HCT116 (cell line): ENCODE measurements around the gene RGN. TPM values are rescaled to one million over a fixed set of nuclear protein-coding genes. Genes with fewer than 3 reads are reported as not detected.
"Not testable (repeated sequence)": the region's sequence is repeated elsewhere in the genome, so short reads cannot be mapped to it uniquely, and the experiment has no call there.

Experiments used
- ATAC-seq: fragments of 200-7000 bp; cut with Tn5 transposase; 2 replicates; pipeline ENCODE4 v1.9.1; 2020; ENCODE audit warnings: mild to moderate bottlenecking, moderate library complexity
- BruUV-seq: library from RNA; stranded (reverse); fragments of 400-500 nt; replicated peaks from 2 replicates; lab custom pipeline; 2021; lab: Mats Ljungman, UMichigan
- CTCF ChIA-PET: fragments of 300-600 bp; sonication (Branson Sonifier 250); formaldehyde crosslinking; loops from one replicate; lab custom pipeline; 2021; ENCODE audit warnings: antibody characterized with exemption; lab: Charles Lee
- POLR2A ChIA-PET: fragments of 300-600, 350-600 bp; sonication (Branson Sonifier 250); formaldehyde crosslinking; loops from one replicate; lab custom pipeline; 2021; ENCODE audit warnings: antibody characterized with exemption; lab: Charles Lee
- RAD21 ChIA-PET, 2 experiments: fragments of 300-600 bp; sonication (Branson Sonifier 250); formaldehyde crosslinking; loops; one replicate each; lab custom pipeline; 2023; ENCODE audit warnings: low total read pairs in 2 of 2; ENCODE audit not compliant: uncharacterized antibody in 2 of 2, unreplicated experiment in 2 of 2, low non-redundant PET in 1 of 2; lab: Charles Lee
- DNase-seq: peaks from one replicate; pipeline ENCODE4 v3.0.0-alpha.2; 2010; ENCODE audit warnings: low read depth, low spot score
- H2AFZ ChIP-seq: fragments of 200-600 bp; shearing (Covaris generic), sonication (generic); 2 replicates; pipeline ENCODE4 v1.6.1; 2017; ENCODE audit warnings: low read depth, mixed run types, mixed read lengths, antibody characterized with exemption, low read length; ENCODE audit not compliant: poor library complexity, severe bottlenecking
- H3K27ac ChIP-seq: 2 replicates; pipeline ENCODE4 v1.5.1; 2012; ENCODE audit warnings: low read depth, low read length
- H3K27me3 ChIP-seq: fragments of 200-600 bp; sonication (generic); 2 replicates; pipeline ENCODE4 v1.6.1; 2016; ENCODE audit warnings: mixed run types, low read length, mixed read lengths; ENCODE audit not compliant: insufficient read depth
- H3K36me3 ChIP-seq, 2 experiments: fragments of 200-500 bp in 1 of 2; fragments of 200-600 bp in 1 of 2; sonication (Bioruptor generic) in 1 of 2; sonication (generic) in 1 of 2; 2 replicates each; pipeline versions ENCODE4 v1.5.1 to v1.6.1; 2014 to 2016; ENCODE audit warnings: low read length in 2 of 2, inconsistent platforms in 1 of 2, mixed read lengths in 1 of 2, mixed run types in 1 of 2; ENCODE audit not compliant: insufficient read depth in 2 of 2, control insufficient read depth in 1 of 2
- H3K4me1 ChIP-seq, 2 experiments: fragments of 200-600 bp in 1 of 2; sonication (generic) in 1 of 2; 2 replicates each; pipeline versions ENCODE4 v1.5.1 to v1.6.1; 2012 to 2017; ENCODE audit warnings: low read length in 2 of 2, inconsistent platforms in 1 of 2, mild to moderate bottlenecking in 1 of 2, mixed read lengths in 1 of 2, mixed run types in 1 of 2, moderate library complexity in 1 of 2; ENCODE audit not compliant: insufficient read depth in 2 of 2, control insufficient read depth in 1 of 2
- H3K4me2 ChIP-seq: fragments of 200-600 bp; sonication (generic); 2 replicates; pipeline ENCODE4 v1.6.1; 2017; ENCODE audit warnings: mixed run types, low read length, mixed read lengths
- H3K4me3 ChIP-seq, 2 experiments: fragments of 200-600 bp in 1 of 2; sonication (generic) in 1 of 2; replicated peaks in 1 of 2; 2 replicates each; pipeline ENCODE4 v1.5.1; 2011 to 2016; ENCODE audit warnings: low read length in 2 of 2, control low read depth in 1 of 2, low read depth in 1 of 2, mild to moderate bottlenecking in 1 of 2, mixed read lengths in 1 of 2, mixed run types in 1 of 2
- H3K79me2 ChIP-seq: fragments of 200-600 bp; sonication (generic); 2 replicates; pipeline ENCODE4 v1.6.1; 2017; ENCODE audit warnings: mild to moderate bottlenecking, mixed run types, low read length, moderate library complexity, mixed read lengths; ENCODE audit not compliant: insufficient read depth
- H3K9ac ChIP-seq: fragments of 200-600 bp; sonication (generic); 2 replicates; pipeline ENCODE4 v1.6.1; 2016; ENCODE audit warnings: low read length, mixed read lengths
- H3K9me2 ChIP-seq: fragments of 200-600 bp; sonication (generic), shearing (Covaris generic); 2 replicates; pipeline ENCODE4 v1.6.1; 2017; ENCODE audit warnings: mixed run types, mild to moderate bottlenecking, moderate library complexity; ENCODE audit not compliant: insufficient read depth
- H3K9me3 ChIP-seq, 2 experiments: fragments of 200-500 bp in 1 of 2; fragments of 200-600 bp in 1 of 2; sonication (Bioruptor generic) in 1 of 2; sonication (generic) in 1 of 2; 2 replicates each; pipeline ENCODE4 v1.6.1; 2014 to 2017; ENCODE audit warnings: low read length in 2 of 2, mixed read lengths in 2 of 2, inconsistent platforms in 1 of 2, low read depth in 1 of 2, mild to moderate bottlenecking in 1 of 2, mixed run types in 1 of 2, moderate library complexity in 1 of 2; ENCODE audit not compliant: control insufficient read depth in 1 of 2, insufficient read depth in 1 of 2
- H4K20me1 ChIP-seq: fragments of 200-600 bp; sonication (generic), shearing (Covaris generic); 2 replicates; pipeline ENCODE4 v1.6.1; 2017; ENCODE audit warnings: mixed run types, mild to moderate bottlenecking, moderate library complexity; ENCODE audit not compliant: insufficient read depth
- CBX3 ChIP-seq: IDR thresholded peaks from 2 replicates; pipeline ENCODE4 v1.6.1; 2012; ENCODE audit warnings: low read depth
- ELF1 ChIP-seq: IDR thresholded peaks from 2 replicates; pipeline ENCODE4 v1.6.1; 2012; ENCODE audit warnings: low read depth, borderline replicate concordance
- EZH2 ChIP-seq: fragments of 200-600 bp; sonication (generic); IDR thresholded peaks from 2 replicates; pipeline ENCODE4 v1.6.1; 2017; ENCODE audit warnings: antibody characterized with exemption, mixed run types
- EZH2phosphoT487 ChIP-seq: fragments of 200-600 bp; IDR thresholded peaks from 2 replicates; pipeline ENCODE4 v1.6.1; 2018; ENCODE audit warnings: antibody characterized with exemption, borderline replicate concordance
- POLR2A ChIP-seq: IDR thresholded peaks from 2 replicates; pipeline ENCODE4 v1.7.0; 2011; ENCODE audit warnings: borderline replicate concordance; ENCODE audit not compliant: insufficient read depth, insufficient read length; ENCODE audit errors: extremely low read depth
- POLR2AphosphoS5 ChIP-seq: IDR thresholded peaks from 2 replicates; pipeline ENCODE4 v1.6.1; 2011; ENCODE audit warnings: mild to moderate bottlenecking, low read depth, low read length, moderate library complexity
- SP1 ChIP-seq: IDR thresholded peaks from 2 replicates; pipeline ENCODE4 v1.6.1; 2012; ENCODE audit warnings: low read depth
- SRF ChIP-seq: IDR thresholded peaks from 2 replicates; pipeline ENCODE4 v1.6.1; 2012; ENCODE audit warnings: low read depth
- YY1 ChIP-seq: IDR thresholded peaks from 2 replicates; pipeline ENCODE4 v1.6.1; 2011; ENCODE audit warnings: low read length, low read depth, moderate library complexity, mild to moderate bottlenecking; ENCODE audit not compliant: insufficient replicate concordance; ENCODE audit errors: extremely low read depth
- intact Hi-C: fragments of 100-400 bp; cut with micrococcal nuclease; formaldehyde crosslinking; loops from 2 replicates; pipeline ENCODE4 v1.10.0; 2022
- total RNA-seq: library from RNA; stranded (reverse); gene quantifications from one replicate; pipeline ENCODE4 v1.2.1, GENCODE V29; 2021; ENCODE audit not compliant: unreplicated experiment
- TF ChIP-seq, protein P1 (sequence below): IDR thresholded peaks from 2 replicates; pipeline ENCODE4 v1.6.1; 2012; ENCODE audit warnings: low read depth
- TF ChIP-seq, protein P2 (sequence below), 3 experiments: fragments of 200-600 bp in 1 of 3; sonication (generic) in 1 of 3; IDR thresholded peaks in 2 of 3; conservative IDR thresholded peaks in 1 of 3; 2 replicates each; pipeline ENCODE4 v1.5.1; 2012 to 2017; ENCODE audit warnings: low read depth in 2 of 3, low read length in 2 of 3, antibody characterized with exemption in 1 of 3, borderline replicate concordance in 1 of 3, control low read depth in 1 of 3, mild to moderate bottlenecking in 1 of 3, mixed read lengths in 1 of 3, mixed run types in 1 of 3, moderate library complexity in 1 of 3; ENCODE audit not compliant: insufficient read depth in 1 of 3

RGN gene
- total RNA-seq, 1 experiment from 2014 or later: not detected

DNA sequence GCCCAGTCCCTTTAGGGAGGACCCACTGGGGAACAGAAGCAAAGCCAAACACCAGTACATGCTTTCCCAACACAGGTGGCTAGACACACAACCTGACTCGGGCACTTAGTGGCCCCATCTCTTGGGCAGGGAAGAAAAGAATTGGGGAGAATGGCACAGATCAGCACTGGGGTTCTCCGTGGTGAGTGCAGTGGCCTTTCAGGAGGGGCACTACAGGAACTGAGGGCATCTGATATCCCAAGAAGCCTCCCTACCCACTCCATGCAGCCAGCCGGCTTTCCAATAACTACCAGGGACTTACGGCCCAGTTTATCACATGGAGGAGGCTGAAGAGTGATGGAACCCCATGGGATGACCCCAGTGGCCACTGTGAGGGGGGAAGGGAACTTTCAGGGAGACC, 23.0 kb downstream of the RGN start (continued):
- TF ChIP-seq, protein P1, sequence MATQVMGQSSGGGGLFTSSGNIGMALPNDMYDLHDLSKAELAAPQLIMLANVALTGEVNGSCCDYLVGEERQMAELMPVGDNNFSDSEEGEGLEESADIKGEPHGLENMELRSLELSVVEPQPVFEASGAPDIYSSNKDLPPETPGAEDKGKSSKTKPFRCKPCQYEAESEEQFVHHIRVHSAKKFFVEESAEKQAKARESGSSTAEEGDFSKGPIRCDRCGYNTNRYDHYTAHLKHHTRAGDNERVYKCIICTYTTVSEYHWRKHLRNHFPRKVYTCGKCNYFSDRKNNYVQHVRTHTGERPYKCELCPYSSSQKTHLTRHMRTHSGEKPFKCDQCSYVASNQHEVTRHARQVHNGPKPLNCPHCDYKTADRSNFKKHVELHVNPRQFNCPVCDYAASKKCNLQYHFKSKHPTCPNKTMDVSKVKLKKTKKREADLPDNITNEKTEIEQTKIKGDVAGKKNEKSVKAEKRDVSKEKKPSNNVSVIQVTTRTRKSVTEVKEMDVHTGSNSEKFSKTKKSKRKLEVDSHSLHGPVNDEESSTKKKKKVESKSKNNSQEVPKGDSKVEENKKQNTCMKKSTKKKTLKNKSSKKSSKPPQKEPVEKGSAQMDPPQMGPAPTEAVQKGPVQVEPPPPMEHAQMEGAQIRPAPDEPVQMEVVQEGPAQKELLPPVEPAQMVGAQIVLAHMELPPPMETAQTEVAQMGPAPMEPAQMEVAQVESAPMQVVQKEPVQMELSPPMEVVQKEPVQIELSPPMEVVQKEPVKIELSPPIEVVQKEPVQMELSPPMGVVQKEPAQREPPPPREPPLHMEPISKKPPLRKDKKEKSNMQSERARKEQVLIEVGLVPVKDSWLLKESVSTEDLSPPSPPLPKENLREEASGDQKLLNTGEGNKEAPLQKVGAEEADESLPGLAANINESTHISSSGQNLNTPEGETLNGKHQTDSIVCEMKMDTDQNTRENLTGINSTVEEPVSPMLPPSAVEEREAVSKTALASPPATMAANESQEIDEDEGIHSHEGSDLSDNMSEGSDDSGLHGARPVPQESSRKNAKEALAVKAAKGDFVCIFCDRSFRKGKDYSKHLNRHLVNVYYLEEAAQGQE: no peak
- TF ChIP-seq POLR2A (no peak), SRF (no peak), CBX3 (no peak), EZH2 (no peak), ELF1 (no peak), YY1 (no peak), SP1 (no peak), EZH2phosphoT487 (no peak), POLR2AphosphoS5 (no peak)
- TF ChIP-seq, protein P2, sequence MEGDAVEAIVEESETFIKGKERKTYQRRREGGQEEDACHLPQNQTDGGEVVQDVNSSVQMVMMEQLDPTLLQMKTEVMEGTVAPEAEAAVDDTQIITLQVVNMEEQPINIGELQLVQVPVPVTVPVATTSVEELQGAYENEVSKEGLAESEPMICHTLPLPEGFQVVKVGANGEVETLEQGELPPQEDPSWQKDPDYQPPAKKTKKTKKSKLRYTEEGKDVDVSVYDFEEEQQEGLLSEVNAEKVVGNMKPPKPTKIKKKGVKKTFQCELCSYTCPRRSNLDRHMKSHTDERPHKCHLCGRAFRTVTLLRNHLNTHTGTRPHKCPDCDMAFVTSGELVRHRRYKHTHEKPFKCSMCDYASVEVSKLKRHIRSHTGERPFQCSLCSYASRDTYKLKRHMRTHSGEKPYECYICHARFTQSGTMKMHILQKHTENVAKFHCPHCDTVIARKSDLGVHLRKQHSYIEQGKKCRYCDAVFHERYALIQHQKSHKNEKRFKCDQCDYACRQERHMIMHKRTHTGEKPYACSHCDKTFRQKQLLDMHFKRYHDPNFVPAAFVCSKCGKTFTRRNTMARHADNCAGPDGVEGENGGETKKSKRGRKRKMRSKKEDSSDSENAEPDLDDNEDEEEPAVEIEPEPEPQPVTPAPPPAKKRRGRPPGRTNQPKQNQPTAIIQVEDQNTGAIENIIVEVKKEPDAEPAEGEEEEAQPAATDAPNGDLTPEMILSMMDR (IDR thresholded peaks at IDR 0.05 in 2 of 3, conservative IDR thresholded peaks at IDR 0.05 in 1 of 3; ENCODE audit: borderline replicate concordance in 1 of 3, insufficient read depth in 1 of 3, low read depth in 2 of 3, low read length in 2 of 3): no peak

DNA sequence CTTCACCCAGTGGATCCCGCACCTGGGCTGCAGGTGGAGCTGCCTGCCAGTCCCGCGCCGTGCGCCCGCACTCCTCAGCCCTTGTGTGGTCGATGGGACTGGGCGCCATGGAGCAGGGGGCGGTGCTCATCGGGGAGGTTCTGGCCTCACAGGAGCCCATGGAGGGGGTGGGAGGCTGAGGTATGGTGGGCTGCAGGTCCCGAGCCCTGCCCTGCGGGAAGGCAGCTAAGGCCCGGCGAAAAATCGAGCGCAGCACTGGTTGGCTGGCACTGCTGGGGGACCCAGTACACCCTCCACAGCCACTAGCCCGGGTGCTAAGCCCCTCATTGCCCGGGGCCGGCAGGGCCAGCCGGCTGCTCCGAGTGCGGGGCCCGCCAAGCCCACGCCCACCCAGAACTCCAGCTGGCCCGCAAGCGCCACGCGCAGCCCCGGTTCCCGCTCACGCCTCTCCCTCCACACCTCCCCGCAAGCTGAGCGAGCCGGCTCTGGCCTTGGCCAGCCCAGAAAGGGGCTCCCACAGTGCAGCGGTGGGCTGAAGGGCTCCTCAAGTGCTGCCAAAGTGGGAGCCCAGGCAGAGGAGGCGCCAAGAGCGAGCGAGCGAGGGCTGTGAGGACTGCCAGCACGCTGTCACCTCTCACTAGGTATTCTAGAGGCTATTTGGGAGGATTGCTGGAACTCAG, 32.8 kb downstream of the RGN start:
- H3K9me3 ChIP-seq, H3K36me3 ChIP-seq, H3K9me2 ChIP-seq, H2AFZ ChIP-seq, RAD21 ChIA-PET, BruUV-seq, DNase-seq, H4K20me1 ChIP-seq, H3K4me2 ChIP-seq, CTCF ChIA-PET, H3K27me3 ChIP-seq, H3K27ac ChIP-seq, H3K79me2 ChIP-seq, H3K9ac ChIP-seq, H3K4me3 ChIP-seq, ATAC-seq, H3K4me1 ChIP-seq, intact Hi-C loops, POLR2A ChIA-PET: not testable (repeated sequence)
